ENCODE measurements around the gene CRTC2.
A peak's percentile ranks its signal among the peaks of the same experiment; 100 is the strongest.

Gene CRTC2

DNA sequence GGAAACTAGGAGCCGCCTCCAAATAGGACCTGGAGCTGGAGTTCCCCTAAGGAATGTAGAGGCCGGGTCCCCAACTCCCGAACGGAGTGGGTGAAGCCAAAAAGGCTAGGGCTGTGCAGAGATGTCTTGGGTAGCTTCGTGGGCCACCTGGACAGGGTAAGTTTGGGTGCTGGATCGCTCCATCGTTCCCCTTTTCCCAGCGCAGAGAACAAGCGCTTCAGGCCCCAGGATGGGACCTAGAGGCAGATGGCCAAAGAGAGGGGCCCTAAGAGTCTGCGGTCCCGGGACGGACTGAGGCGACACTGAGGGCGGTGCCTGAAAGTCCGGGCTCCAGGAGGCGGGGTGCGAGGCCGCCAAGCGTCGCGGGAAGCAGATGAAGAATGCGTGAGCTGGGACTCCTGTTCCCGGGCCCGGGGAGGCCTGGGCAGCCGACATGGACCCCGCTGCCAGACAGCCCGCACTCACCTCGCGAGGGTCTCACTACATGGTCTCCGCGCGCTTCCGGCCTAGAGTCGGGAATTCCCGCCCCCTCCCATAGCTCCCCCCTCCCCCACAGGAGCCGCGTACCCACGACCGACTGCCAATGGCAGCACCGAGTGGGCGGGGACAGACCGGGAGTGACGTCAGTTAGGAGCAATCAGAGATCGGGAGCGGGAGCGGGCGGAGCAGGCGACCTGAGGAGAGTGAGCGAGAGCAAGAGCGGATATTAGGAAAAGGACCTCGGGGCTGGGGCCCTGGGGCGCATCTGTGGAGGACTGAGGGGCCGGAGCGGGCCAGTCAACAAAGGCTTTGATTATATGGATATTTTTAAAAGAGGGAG, 4.8 kb upstream of the CRTC2 start, which contains the start of gene SLC39A1:
TSS of gene SLC39A1 (minus strand) at position 508 of the 820 bp plus-strand sequence. CDS start 822 bp downstream, outside the sequence.
- Histone ChIP-seq H3K27ac (peak within 1 kb of the TSS; percentile 89 to 95), H3K36me3 (peaks cover 0 to 16% (median 12%) of the 10 kb centered on the region in 3 donors), H3K4me3 (peak within 1 kb of the TSS; percentile 71 to 72), H3K4me1 (peaks cover 0 to 58% (median 48%) of the 10 kb centered on the region in 4 donors), H3K9me3 (no peaks in the 10 kb centered on the region), H3K27me3 (no peaks in the 10 kb centered on the region)
- peak; percentile 99 to 100 for DNase-seq
- TF ChIP-seq, protein P1, sequence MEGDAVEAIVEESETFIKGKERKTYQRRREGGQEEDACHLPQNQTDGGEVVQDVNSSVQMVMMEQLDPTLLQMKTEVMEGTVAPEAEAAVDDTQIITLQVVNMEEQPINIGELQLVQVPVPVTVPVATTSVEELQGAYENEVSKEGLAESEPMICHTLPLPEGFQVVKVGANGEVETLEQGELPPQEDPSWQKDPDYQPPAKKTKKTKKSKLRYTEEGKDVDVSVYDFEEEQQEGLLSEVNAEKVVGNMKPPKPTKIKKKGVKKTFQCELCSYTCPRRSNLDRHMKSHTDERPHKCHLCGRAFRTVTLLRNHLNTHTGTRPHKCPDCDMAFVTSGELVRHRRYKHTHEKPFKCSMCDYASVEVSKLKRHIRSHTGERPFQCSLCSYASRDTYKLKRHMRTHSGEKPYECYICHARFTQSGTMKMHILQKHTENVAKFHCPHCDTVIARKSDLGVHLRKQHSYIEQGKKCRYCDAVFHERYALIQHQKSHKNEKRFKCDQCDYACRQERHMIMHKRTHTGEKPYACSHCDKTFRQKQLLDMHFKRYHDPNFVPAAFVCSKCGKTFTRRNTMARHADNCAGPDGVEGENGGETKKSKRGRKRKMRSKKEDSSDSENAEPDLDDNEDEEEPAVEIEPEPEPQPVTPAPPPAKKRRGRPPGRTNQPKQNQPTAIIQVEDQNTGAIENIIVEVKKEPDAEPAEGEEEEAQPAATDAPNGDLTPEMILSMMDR (IDR thresholded peaks at IDR 0.05), result no peak
- intact Hi-C loops (cut with DNase I; ENCODE audit: low total_unique reads), result no loop called here

DNA sequence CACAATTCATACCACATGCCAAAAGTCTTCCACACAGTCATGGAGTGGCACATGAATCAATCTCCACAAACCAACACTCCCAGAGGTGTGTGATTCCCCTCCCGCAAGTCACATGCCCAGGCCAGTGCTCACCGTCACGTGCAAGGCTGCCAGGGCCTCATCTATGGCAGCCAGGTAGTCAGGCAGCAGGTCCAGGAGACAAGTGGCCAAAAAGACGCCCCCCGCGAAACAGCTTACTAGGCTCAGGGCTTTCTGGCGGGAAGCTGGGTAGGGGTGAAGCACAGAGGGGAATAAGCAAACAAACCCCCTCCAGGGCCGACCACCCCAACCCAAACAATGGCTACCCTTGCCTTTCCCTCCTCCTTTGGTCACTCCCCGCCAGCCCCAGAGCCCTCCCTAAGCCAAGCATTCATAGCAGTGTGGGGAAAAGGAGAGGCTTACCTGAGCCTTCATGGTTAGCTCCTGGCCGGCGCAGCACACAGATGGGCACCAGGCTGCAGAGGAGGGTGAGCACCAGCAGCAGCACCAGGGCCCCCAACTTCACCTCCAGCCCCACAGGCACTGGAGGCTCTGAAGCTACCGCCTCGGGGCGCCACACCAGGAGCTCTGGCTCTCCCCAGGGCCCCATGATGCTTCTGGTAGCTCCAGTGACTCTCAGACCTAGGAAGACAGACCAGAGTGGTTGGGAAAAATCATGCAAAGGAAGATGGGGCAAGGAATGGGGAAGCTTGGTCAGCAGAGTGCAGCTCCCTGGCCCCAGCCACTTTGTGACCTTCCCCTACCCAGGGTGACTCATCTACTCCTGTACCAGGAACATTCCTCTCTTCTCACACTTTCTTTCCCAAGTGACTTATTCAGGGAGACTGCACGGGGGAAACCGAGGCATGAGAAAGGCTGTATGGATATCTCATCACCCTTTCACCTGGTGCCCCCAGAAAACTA, 3.9 kb upstream of the CRTC2 start:
- Histone ChIP-seq H3K4me3 (peak overlapping the region; percentile 71 to 72), H3K9me3 (no peaks in the 10 kb centered on the region), H3K27ac (peak overlapping the region; percentile 89 to 95), H3K27me3 (no peaks in the 10 kb centered on the region), H3K36me3 (peaks cover 0 to 16% (median 12%) of the 10 kb centered on the region in 3 donors), H3K4me1 (peaks cover 0 to 58% (median 47%) of the 10 kb centered on the region in 4 donors)
- TF ChIP-seq, protein P1 (IDR thresholded peaks at IDR 0.05), result no peak
- DNase-seq, result peak in 1 of 2 donors; percentile 62
- intact Hi-C loops (cut with DNase I; ENCODE audit: low total_unique reads), result no loop called here

DNA sequence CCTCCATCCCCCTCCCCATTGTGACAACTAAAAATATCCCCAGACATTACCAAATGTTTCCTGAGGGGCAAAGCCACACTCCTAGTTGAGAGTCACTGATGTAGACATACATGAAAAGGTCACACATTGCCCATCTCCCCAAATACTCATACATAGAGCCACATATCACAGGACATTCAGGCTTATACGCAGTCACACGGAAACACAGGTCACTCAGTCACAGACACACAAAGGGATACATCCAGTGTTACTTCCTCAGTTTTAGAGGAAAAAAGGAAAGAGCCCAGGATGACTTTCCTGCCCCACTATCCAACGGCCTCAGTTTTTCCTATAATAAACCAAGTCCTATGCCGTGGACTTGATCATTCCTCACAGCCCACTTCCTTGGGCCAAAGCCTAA, 3.0 kb upstream of the CRTC2 start:
- Histone ChIP-seq H3K27me3 (no peaks in the 10 kb centered on the region), H3K27ac (peak overlapping the region; percentile 89 to 95), H3K36me3 (peaks cover 0 to 16% (median 12%) of the 10 kb centered on the region in 3 donors), H3K4me1 (peaks cover 0 to 64% (median 52%) of the 10 kb centered on the region in 4 donors), H3K4me3 (peak overlapping the region in 1 of 2 donors; percentile 71), H3K9me3 (no peaks in the 10 kb centered on the region)
- TF ChIP-seq, protein P1 (IDR thresholded peaks at IDR 0.05), result no peak
- intact Hi-C loops (cut with DNase I; ENCODE audit: low total_unique reads), result no loop called here
- no peak for DNase-seq

DNA sequence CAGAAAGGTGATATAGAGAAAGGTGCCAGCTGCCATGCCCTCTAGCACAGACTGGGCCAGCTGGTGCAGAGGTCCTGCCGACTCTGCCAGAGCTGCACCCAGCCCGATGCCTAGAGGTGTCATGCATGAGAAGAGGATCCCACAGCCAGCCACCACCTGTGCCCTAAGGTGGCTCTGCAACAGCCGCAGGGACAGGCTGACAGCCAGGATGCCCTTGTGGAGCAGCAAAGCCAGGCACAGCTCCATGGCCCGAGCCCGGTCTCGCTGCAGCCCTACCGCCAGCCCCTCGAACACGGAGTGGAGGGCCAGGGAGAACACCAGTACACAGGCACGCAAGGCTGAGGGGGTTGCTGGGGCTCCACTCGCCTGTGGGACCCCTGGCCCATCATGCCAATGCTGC, 1.8 kb upstream of the CRTC2 start:
- Histone ChIP-seq H3K9me3 (no peaks in the 10 kb centered on the region), H3K4me1 (peaks cover 0 to 64% (median 57%) of the 10 kb centered on the region in 4 donors), H3K36me3 (peaks cover 0 to 16% (median 12%) of the 10 kb centered on the region in 3 donors), H3K27me3 (no peaks in the 10 kb centered on the region), H3K27ac (peak overlapping the region in 1 of 2 donors; percentile 86), H3K4me3 (no peak overlapping the region)
- intact Hi-C loops (cut with DNase I; ENCODE audit: low total_unique reads), result no loop called here
- no peak for DNase-seq
- TF ChIP-seq, protein P1 (IDR thresholded peaks at IDR 0.05), result no peak

DNA sequence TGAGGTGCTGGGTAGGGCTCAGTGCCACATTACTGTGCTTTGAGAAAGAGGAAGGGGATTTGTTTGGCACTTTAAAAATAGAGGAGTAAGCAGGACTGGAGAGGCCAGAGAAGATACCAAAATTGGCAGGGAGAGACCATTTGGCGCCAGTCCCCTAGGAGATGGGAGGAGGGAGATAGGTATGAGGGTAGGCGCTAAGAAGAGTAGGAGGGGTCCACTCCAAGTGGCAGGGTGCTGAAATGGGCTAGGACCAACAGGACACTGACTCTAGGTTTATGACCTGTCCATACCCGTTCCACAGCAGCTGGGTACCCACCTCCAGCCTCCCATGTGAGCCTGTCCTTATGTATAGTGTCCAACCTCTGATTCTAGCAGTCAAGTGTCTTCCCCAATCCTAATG, 1.0 kb upstream of the CRTC2 start:
- peaks cover 0 to 62% (median 55%) of the 10 kb centered on the region in 4 donors for H3K4me1 ChIP-seq

More for the DNA sequence above, 1.0 kb upstream of the CRTC2 start:
- H3K27ac ChIP-seq, result peak overlapping the region; percentile 86 to 92
- H3K9me3 ChIP-seq, result no peaks in the 10 kb centered on the region
- TF ChIP-seq, protein P1 (IDR thresholded peaks at IDR 0.05), result no peak
- H3K27me3 ChIP-seq, result no peaks in the 10 kb centered on the region
- no peak overlapping the region for H3K4me3 ChIP-seq
- DNase-seq, result no peak
- intact Hi-C loops (cut with DNase I; ENCODE audit: low total_unique reads), result no loop called here
- H3K36me3 ChIP-seq, result peaks cover 0 to 21% (median 17%) of the 10 kb centered on the region in 3 donors

Measured in tibial artery (tissue), 4 donors.